ENCODE results near the gene TMPRSS3.

The TMPRSS3 gene

DNA sequence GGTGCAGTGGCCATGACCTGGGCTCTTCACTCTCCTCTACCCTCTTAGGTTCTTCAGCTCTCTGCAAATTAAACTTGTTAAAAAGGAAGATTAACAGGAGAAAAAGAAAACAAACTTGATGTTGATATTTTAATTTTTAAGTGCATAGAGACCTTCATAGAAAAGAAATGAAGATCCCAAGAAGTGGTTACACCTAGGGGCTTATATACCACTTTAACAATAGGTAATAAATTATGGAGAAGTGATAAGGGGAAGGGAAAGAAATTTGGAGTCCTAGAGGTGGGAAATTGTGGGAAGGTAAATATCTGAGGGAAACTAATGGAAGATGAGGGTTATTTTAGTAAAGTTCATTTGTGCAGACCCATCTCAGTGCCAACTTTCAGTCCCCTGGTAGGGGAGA lies 64.2 kb downstream of the TMPRSS3 start:
- DNase-seq (ENCODE audit: low spot score) = no peak

DNA sequence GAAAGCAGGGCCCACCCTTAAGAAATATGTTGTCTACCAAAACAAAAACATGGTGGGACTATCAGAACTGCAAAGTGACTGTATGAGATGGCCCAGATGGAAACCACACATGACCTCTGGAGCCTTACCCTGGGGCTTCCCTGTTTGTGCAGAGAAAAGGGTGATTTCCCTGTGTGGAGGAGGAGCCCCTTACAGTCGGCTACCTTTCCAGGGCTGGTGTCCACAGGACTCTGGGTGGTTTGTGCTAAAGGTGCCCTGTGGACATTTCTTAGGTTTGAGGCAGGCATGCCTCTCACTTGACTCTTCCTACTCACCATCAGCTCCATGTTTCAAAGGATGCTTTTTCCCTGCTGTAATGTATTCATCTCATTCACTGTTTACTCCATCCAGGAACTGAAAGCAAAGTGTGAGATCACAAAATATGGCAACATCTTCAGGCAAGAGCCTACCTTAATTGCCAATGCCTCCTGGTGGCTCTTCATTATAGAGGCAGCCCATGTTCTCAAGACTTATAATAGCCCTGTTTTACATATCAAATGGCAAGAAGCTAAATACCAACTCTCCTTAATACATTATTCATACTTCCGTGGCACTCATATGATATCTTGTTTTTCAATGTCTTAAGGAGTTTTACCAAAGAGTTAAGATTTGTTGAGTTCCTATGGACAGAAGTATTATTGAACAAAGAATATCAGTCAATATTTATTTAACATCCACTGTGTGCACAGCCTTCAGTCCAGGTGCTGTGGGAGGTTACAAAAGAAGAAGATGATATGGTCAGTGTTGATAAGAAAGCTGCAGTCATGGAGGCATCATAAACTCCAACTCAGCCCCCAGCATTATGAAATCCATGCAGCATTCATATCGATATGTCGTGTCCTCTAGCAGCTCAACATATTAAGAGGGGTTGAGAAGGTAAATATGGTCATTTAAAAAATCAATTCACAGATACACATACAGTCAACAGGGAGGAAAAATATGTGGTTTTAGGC lies 65.2 kb downstream of the TMPRSS3 start:
- no peak for DNase-seq (ENCODE audit: low spot score)

DNA sequence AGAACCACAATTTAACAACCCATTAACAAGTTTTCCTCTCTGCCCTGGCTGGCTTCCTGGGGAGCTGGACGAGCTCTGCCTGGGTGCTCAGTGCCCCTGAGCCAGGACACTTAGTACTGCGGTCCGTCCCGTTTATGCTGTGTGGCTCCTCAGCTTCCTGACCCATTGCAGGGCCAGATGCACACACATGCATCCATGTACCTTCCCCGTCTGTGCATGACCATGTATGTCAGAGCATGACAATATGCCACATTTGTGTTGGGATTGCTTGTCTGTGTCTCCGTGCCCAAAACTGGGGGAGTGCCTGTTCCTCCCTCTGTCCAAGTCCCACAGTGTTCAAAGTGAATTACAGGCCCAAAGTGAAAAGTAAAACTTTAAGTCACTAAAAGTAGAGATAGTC lies 71.0 kb downstream of the TMPRSS3 start:
- no peak for DNase-seq (ENCODE audit: low spot score)
